Muscle layer of colon (tissue), 2 donors: ENCODE measurements around the gene KIAA1210.

Source experiments
- H3K27ac ChIP-seq: one replicate; pipeline ENCODE4 v1.7.0; 2013; ENCODE audit warnings: low read depth, mild to moderate bottlenecking, low read length, moderate library complexity
- H3K27me3 ChIP-seq, 2 donors: one replicate each; pipeline ENCODE4 v1.7.0; 2013; ENCODE audit warnings: low read length in 2 of 2, mild to moderate bottlenecking in 2 of 2; ENCODE audit not compliant: insufficient read depth in 2 of 2, control insufficient read depth in 1 of 2
- H3K36me3 ChIP-seq: one replicate; pipeline ENCODE4 v1.7.0; 2013; ENCODE audit warnings: mild to moderate bottlenecking, low read length; ENCODE audit not compliant: insufficient read depth
- H3K4me1 ChIP-seq: one replicate; pipeline ENCODE4 v1.7.0; 2013; ENCODE audit warnings: mild to moderate bottlenecking, low read length; ENCODE audit not compliant: insufficient read depth
- H3K4me3 ChIP-seq, 2 donors: one replicate each; pipeline ENCODE4 v1.7.0; 2013; ENCODE audit warnings: low read length in 2 of 2, low read depth in 1 of 2, mild to moderate bottlenecking in 1 of 2, moderate library complexity in 1 of 2
- H3K9ac ChIP-seq: one replicate; pipeline ENCODE4 v1.7.0; 2013; ENCODE audit warnings: low read length
- H3K9me3 ChIP-seq: one replicate; pipeline ENCODE4 v1.7.0; 2013; ENCODE audit warnings: mild to moderate bottlenecking, low read length
- donor health status: abdominal sarcoma.
- donor health status: Adenocarcinoma of cecum.

Gene KIAA1210

DNA sequence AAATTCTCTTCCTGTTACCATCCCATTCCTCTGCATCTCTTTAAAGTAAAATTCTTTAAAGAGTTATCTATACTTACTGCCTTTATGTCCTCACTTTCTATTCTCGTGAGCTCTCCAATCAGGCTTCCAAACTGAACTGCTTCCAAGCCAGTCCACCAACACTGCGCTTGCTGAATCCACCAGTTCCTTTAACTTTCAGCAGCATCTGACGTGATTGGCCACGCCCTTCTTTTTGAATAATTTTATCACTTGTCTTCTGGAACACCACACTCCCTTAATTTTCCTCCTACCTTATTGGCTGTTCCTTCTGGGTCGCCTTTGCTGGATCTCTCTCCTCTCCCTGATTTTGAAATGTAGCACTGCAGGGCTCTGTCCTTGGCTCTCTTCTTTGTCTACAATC, at the start of gene KIAA1210:
TSS of gene KIAA1210 (minus strand) at position 163 of the 400 bp plus-strand sequence. CDS start 4,170 bp downstream, outside the sequence.
- no peaks in the 10 kb centered on the region for H3K9me3 ChIP-seq
- no peaks in the 10 kb centered on the region for H3K27me3 ChIP-seq

DNA sequence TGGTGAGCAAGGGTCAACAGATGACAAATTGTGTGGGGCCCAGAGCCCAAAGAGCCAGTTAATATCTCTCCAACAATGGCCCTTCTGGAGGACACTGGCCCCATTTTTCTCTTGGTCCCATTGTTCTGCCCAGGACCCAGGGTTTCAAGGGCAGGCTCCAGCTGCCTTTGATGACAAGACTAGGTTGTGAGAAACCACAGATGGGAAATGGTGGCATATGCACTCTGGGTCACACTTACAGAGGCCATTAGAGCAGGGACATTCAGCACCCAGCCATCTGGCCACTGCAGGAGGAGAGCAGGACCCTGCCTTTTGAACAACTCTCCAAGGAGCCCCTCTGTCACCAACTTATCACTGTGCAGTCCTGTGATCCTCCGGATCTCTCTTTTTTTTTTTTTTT, 49.7 kb upstream of the KIAA1210 start:
- no peaks in the 10 kb centered on the region for H3K27me3 ChIP-seq
- H3K27ac ChIP-seq, result no peak overlapping the region
- no peaks in the 10 kb centered on the region for H3K4me1 ChIP-seq
- H3K9ac ChIP-seq, result no peak overlapping the region
- no peaks in the 10 kb centered on the region for H3K9me3 ChIP-seq
- H3K4me3 ChIP-seq, result no peak overlapping the region
- no peaks in the 10 kb centered on the region for H3K36me3 ChIP-seq

More for the DNA sequence above, at the start of gene KIAA1210:
- Histone ChIP-seq H3K4me1 (no peaks in the 10 kb centered on the region), H3K36me3 (no peaks in the 10 kb centered on the region), H3K4me3 (no peak within 1 kb of the TSS), H3K27ac (no peak within 1 kb of the TSS), H3K9ac (no peak within 1 kb of the TSS)

DNA sequence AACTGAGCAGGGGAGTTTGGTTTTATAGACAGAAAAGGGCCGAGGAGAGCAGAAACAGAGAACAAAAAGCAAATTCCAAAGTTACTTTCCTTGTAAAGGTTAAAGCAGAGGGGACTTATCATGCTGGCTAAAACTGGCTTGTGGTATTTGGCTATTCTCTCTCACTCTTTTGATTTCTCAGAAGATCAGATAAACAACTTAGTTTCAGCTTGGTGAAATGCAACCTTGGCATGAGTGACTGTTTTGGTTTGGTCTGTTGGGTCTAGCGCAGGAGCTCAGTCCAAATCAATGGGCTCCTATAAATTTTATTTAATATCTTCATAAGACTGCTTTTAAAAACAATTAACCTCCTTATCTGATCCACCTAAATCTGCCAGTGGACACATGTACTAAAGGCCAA, 47.3 kb upstream of the KIAA1210 start:
- Histone ChIP-seq H3K4me1 (no peaks in the 10 kb centered on the region), H3K27ac (no peak overlapping the region), H3K27me3 (no peaks in the 10 kb centered on the region), H3K9ac (no peak overlapping the region), H3K9me3 (no peaks in the 10 kb centered on the region), H3K36me3 (no peaks in the 10 kb centered on the region), H3K4me3 (no peak overlapping the region)

DNA sequence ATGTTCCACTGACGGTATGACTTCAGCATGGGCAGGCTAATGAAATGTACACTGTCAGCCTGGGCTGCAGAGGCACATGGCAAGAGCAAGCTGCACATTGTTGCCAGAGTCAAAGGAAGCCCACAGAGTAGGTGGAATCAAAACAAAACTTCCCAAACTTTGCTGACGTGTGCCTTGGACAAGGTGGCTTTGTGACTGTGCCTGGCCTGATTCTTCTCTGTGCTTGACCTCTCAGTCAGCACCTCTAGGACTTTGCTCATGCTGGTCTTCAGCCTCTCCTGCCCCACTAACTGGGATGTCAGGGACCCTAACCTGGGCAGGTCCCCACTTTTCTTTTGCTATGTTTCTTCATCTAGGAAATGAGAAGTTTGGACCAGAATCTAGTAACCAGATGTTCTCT, 40.5 kb upstream of the KIAA1210 start:
- Histone ChIP-seq H3K9ac (no peak overlapping the region), H3K4me3 (no peak overlapping the region), H3K27me3 (peaks cover 0 to 6% of the 10 kb centered on the region in 2 donors), H3K27ac (no peak overlapping the region), H3K36me3 (no peaks in the 10 kb centered on the region), H3K9me3 (no peaks in the 10 kb centered on the region), H3K4me1 (no peaks in the 10 kb centered on the region)

DNA sequence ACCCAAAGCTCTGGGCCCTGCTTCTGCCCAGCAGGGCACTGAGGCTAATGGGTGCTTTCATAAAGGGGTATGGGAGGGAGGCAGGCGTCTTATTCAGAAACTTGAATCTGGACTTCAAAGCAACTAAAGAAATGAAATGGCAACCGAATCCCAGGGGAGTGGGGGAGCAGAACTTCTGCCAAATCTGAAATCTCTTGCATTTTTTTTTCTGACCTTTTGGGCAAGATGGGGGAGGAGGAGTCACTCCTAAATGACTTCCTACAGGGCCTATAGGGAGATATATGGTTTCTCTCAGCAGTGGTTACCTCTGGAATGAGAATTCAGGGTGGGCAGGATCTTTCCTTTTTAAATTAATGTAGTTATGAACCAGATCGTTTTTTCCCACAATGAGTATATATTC, 30.6 kb upstream of the KIAA1210 start:
- Histone ChIP-seq H3K4me1 (no peaks in the 10 kb centered on the region), H3K4me3 (no peak overlapping the region), H3K27ac (no peak overlapping the region), H3K27me3 (no peaks in the 10 kb centered on the region), H3K9ac (no peak overlapping the region), H3K36me3 (no peaks in the 10 kb centered on the region), H3K9me3 (no peaks in the 10 kb centered on the region)

DNA sequence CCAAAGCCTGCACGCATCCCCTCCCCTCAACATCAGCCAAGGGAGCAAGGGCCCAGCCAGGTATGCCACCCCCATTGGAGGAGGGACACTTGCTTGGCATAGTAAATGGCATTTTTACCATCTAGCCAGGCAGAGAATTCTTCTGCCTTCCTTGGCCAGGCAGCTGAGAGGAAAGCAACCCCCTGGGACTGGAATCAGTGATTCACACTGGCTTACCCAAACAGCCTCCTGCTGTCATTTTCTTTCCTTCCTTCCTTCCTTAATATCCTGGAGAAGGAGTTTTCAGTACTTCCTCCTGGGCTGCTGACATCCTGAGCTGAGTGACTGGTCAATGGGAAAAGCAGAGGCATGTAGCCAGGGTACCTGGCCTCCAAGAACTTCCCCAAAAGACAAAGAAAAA, 28.6 kb upstream of the KIAA1210 start:
- no peaks in the 10 kb centered on the region for H3K4me1 ChIP-seq
- no peak overlapping the region for H3K27ac ChIP-seq
- no peaks in the 10 kb centered on the region for H3K9me3 ChIP-seq
- H3K9ac ChIP-seq, result no peak overlapping the region
- H3K27me3 ChIP-seq, result peaks cover 4 to 7% of the 10 kb centered on the region in 2 donors
- no peaks in the 10 kb centered on the region for H3K36me3 ChIP-seq
- no peak overlapping the region for H3K4me3 ChIP-seq

DNA sequence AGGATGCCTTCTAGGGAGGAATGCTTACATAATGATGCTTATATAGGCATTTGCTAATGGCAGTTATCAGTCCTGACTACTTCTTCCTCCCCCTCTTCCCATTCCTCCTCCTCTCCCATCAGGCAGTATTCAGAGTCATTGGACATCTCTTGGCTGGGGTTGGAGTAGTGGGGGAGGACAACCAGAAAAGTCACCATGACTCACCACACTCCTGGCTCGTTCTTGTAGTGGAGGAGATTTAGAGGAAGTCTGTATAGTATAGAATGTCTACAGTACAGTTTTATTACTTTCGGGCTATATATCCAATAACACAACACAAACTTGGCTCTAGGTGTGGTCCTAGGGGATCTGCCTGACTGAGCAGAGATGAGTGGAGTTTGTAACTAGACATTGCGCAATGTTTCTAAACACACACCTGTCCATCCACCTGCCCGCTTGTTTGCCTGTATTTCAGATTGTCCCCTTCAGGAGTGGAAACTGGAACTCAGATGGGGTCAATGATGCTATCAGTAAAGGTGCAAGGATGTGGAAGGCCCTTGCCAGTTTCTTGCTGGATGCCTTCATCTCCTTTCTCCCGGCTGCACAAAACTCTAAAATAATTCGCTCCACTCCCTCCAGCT, 27.9 kb upstream of the KIAA1210 start:
- H3K9me3 ChIP-seq, result no peaks in the 10 kb centered on the region

DNA sequence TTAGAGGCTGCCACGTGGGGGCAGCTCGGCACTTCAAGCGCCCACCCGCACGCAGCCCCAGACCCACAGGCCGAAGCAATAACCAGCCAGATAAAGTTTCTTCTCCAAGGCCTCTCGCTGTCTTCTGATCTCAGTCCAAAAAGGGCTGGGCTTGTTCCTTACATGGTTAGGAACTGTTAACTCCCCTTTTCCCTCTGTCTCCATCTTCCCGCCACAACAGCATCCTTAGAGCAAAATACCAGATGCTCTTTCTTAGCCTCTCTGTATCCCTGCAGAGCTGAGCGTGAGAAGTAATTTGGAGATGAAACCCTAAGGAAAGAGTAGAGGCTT, 23.4 kb upstream of the KIAA1210 start:
- Histone ChIP-seq H3K27ac (no peak overlapping the region), H3K27me3 (peaks cover 4 to 17% of the 10 kb centered on the region in 2 donors), H3K9ac (no peak overlapping the region), H3K4me3 (no peak overlapping the region), H3K36me3 (no peaks in the 10 kb centered on the region), H3K4me1 (no peaks in the 10 kb centered on the region), H3K9me3 (no peaks in the 10 kb centered on the region)

More for the DNA sequence above, 27.9 kb upstream of the KIAA1210 start:
- H3K4me3 ChIP-seq, result no peak overlapping the region
- H3K27ac ChIP-seq, result no peak overlapping the region
- no peaks in the 10 kb centered on the region for H3K4me1 ChIP-seq
- H3K36me3 ChIP-seq, result no peaks in the 10 kb centered on the region
- peaks cover 4 to 12% of the 10 kb centered on the region in 2 donors for H3K27me3 ChIP-seq
- H3K9ac ChIP-seq, result no peak overlapping the region

DNA sequence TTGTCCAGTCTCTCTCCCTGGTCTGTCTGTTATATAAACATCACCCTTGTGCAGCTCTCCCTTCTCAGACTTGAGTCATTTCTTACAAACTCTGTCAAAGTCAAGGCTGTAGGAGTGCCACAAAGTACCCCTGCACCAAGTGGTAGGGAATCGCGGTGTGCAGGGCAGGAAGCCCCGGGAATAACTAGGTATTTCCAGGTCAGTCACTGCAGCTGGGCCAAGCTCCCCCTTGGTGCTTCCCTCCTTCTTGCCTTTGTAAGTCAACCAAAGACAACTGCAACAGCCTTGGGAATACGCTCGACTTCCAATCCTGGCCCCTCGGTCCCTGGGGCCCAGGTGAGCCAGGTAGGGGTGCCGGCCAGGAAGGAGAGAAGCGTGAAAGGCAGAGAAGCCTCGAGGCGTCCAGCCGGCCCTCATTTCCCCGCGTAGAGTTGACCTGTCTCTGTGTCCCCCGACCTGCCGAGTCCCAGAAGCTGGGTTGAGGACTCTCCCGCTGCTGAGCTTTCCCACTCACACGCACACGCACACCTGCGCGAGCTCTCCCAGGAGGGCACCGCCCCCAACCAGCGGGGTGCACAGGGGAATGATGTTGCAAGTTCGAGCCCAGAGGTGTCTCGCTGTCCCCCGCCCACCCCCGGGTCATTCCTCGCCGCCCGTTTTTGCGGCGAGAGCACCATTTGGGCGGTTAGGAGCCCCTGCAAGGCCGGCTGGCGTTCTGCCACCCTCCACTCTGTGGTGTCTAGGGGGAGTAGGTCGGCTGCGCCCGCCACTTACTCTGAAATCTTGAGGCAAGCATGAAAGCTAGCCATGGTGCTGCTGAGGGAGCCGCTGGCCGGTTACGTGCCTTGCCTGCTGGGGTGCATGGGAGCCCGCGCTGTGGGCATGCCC, 22.8 kb upstream of the KIAA1210 start:
- no peak overlapping the region for H3K9ac ChIP-seq
- H3K27me3 ChIP-seq, result peaks cover 4 to 17% of the 10 kb centered on the region in 2 donors
- no peak overlapping the region for H3K4me3 ChIP-seq
- H3K4me1 ChIP-seq, result no peaks in the 10 kb centered on the region
- H3K27ac ChIP-seq, result no peak overlapping the region
- no peaks in the 10 kb centered on the region for H3K36me3 ChIP-seq
- no peaks in the 10 kb centered on the region for H3K9me3 ChIP-seq

DNA sequence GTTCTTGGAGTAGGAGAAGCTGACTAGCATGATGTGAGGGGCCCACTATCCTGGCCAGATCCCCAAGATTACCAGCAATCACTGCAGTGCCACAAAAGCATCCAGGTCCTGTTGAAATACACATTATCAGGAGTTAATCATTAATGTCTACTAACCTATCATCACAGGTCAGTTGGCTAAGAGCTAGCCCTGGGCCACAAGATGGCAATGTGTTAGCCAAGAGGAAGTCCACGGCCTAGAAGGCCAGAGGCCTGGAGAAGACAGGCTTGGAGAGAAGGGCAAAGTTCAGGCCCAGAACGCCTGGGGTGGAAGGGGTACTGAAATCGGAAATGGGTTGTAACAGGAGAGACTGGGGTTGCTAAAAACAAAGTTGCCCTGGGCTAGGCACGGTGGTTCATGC, 19.9 kb upstream of the KIAA1210 start:
- H3K27ac ChIP-seq, result no peak overlapping the region
- H3K4me3 ChIP-seq, result no peak overlapping the region
- no peaks in the 10 kb centered on the region for H3K9me3 ChIP-seq
- no peak overlapping the region for H3K9ac ChIP-seq
- H3K4me1 ChIP-seq, result no peaks in the 10 kb centered on the region
- peaks cover 4 to 13% of the 10 kb centered on the region in 2 donors for H3K27me3 ChIP-seq
- no peaks in the 10 kb centered on the region for H3K36me3 ChIP-seq

DNA sequence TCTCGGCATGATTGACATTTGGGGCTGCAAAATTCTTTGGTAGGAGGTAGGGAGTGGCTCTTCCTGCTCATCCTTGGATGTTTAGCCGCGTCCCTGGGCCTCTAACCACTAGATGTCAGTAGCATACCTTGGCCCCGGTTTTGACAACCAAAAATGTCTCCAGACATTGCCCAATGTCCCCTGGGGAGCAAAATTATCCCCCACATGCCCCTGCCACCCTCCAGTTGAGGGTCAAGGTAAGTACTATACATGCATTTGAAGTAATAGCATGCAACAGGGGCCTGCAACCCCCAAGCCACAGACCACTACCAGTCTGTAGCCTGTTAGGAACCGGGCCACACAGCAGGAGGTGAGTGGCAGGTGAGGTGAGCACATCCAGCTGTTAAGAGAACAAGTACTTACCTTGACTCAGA, 17.6 kb upstream of the KIAA1210 start:
- Histone ChIP-seq H3K9me3 (no peaks in the 10 kb centered on the region), H3K4me1 (no peaks in the 10 kb centered on the region), H3K27ac (no peak overlapping the region), H3K9ac (no peak overlapping the region), H3K27me3 (peaks cover 0 to 2% of the 10 kb centered on the region in 2 donors), H3K4me3 (no peak overlapping the region), H3K36me3 (no peaks in the 10 kb centered on the region)
